C4-2B (cell line): Measurements from ENCODE around the gene CSGALNACT2.

Experiments used
- CTCF ChIP-seq: fragments of 450-650 bp; conservative IDR thresholded peaks from 2 replicates; pipeline ENCODE4 v1.5.1; 2017; ENCODE audit warnings: mild to moderate bottlenecking
- ZFX ChIP-seq: fragments of 450-650 bp; IDR thresholded peaks from 2 replicates; pipeline ENCODE4 v1.6.1; 2017

GRCh38 chr10:43099928-43100327, 38.3 kb upstream of the CSGALNACT2 start:
- no peak for TF ChIP-seq CTCF
- no peak for TF ChIP-seq ZFX
